NCI-H82 treated with DMSO at 0.1 percent for 48 hours (cell line): Measurements from ENCODE around the gene RPGRIP1L.
A peak's percentile ranks its signal among the peaks of the same experiment; 100 is the strongest.

Experiments used
- DNase-seq: peaks from one replicate; lab custom pipeline; 2025; ENCODE audit not compliant: unreplicated experiment; lab: John Stamatoyannopoulos, UW

The RPGRIP1L gene

DNA sequence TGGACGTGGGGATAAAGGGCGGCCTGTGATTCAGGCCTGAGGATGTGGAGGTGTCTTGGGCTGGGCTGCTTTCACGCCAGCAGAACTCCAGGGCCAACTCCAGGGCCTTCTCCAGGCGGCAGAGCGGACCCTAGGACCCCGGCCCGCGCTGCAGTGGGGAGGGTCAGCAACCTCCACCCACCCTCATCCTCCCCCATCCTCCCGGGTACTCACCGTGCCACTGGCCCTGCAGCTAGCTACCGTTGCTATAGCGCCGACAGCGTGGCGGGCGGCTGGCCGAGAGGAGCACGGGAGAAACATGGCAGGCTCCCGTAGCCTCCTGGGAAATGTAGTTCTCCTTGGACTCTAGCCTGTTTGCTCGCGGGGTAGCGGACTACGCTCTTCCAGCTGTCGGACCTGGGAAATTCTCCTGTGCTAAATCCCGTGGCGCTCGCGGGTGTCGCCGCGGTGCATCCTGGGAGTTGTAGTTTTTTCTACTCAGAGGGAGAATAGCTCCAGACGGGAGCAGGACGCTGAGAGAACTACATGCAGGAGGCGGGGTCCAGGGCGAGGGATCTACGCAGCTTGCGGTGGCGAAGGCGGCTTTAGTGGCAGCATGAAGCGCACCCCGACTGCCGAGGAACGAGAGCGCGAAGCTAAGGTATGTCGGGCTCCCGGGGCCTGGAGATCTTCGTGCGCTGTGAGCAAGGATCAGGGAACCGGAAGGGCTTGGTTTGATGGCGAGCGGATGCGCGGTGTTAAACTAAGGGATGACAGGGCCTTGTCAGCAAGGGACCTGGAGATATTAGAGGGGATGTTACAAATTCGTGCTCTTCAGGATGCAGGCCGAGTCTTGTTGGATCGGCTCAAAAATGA lies at the start of gene RPGRIP1L, which contains the start of gene FTO:
Gene RPGRIP1L (minus strand): TSS at position 270 of the 855 bp plus-strand sequence. CDS start 3,136 bp downstream, outside the sequence.
Gene FTO (plus strand): TSS at position 567 of the 855 bp plus-strand sequence.
- DNase-seq: peak; percentile 97

DNA sequence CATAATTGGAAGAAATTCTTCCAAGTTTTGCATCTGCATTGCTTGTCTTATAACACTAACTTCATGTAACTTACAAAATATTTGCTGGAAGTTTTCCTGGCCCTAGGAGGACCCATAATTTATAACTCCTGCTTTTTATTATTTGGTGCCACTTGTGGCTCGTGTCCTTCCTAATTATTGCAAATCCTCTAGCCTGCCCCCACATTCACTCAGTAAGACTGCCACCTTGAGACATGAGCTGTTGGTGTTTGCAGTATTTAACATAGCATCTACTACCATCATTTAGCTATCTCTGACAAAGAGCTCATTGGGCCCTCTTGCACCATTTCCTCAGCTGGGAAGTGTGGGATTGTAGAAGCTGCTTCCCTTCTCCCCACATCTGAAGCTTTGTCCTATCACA lies 49.8 kb upstream of the RPGRIP1L start:
- no peak for DNase-seq

DNA sequence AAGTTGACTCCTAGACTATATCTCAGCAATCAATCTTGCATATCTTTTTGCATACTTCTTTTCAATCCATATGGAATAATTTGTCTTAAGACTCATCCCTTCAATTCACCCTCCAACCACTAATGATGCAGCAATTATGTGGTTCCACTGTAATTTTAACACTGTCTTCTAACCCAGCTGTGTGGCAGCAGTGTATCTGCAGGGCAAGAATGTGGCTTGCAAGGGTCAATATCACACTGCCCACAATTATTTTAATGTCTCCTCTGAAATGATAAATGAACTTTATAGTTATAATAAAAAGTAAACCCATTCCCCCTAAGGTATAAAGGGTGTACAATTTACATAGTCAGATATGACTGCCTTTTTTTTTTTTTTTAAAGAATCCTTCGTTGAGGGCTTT lies 48.9 kb upstream of the RPGRIP1L start:
- no peak for DNase-seq

DNA sequence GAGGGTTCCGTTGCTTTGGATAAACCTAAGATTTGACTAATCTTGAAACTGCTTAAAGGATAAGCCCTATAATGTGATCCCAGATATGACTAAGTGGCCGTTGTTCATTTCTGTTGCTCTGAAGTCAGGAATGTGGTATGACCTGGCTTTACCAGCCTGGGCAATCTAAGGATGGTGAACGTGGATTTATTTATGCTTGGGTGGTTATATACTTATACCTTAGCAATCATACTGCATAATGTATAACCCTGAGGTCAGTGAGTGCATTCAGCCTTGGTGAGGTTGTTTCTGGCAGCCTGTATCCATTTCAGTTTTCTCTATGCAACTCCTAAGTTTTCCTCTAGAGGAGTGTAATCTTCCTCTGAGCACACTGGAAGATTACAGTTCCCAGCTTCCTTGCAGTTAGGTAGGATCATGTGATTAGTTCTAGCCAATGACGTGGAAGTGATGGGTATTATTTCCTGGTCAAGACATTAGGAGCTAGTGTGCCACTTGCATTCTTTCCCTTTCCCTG lies 42.2 kb upstream of the RPGRIP1L start:
- DNase-seq: peak; percentile 49

DNA sequence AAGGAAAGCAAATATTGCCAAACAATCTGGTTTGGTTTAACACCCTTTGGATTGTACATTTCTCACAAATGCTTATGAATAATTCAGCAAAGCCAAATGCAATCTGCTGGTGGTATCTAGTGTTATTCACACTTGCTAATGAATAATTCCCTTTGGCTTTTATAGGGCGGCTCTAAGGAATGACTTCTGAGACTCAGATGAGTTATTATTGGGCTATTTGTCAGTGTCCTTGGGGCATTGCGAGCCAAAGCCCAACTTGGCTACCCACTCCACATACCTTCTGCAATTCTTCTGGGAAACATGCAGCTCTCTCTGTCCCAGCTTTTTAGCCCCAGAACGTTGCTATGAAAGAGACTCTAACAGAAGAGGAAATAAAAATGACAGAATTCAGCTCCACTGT lies 41.4 kb upstream of the RPGRIP1L start:
- no peak for DNase-seq

DNA sequence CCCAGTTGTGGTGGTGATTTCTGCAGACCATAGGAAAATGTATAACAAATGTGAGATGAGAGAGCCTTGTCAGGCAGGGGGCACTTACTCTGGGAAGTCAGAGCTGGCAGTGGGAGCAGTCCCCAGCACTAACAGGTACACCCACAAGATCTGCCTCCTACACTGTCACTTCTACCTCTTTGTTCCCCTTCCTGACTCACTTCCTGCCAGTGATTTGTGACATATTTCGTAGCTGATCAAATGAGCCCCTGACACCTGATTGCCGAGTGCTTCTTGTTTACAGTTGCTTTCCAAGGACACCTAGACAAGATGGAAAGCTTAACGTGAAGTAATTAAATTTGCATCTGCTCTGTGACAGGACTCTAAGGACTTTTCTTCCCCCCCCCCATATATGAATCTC lies 40.8 kb upstream of the RPGRIP1L start:
- DNase-seq: peak; percentile 10

DNA sequence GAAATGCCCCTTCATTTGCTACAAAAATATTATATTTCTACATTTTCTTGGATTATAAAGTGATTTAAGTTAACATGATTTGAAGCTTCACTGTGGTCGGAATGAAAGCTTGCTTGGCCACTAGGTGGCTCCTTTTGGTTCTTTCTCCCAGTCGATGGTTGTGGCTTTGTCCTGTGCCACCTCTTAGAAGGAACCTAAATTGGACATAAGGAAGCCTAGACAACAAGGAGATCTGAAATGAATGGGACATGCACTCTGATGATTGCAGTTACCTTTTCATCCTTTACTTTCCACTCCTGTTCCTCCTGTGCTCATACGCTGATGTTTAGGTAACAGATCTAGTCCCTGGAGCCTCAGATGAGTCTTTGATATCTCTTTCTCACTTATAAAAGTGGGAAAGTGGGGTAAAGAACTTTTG lies 39.5 kb upstream of the RPGRIP1L start:
- DNase-seq: peak; percentile 10

DNA sequence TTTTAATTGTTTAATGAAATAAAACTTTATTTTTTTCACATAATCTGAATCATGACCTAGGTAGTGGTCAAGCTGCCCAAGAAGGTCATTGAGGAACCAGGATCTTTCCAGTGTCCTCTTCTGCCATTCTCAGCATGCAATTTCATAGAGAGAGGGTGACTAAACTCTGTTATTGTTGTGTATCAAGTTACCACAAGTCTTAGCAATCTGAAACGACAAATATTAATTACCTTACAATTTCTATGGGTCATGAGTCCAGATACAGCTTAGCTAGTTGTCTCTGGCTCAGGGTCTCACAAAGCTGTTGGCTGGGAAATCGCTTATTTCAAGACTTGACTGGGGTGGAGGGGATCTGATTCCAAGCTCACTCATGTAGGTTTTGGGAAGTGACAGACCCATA lies 37.9 kb upstream of the RPGRIP1L start:
- no peak for DNase-seq

DNA sequence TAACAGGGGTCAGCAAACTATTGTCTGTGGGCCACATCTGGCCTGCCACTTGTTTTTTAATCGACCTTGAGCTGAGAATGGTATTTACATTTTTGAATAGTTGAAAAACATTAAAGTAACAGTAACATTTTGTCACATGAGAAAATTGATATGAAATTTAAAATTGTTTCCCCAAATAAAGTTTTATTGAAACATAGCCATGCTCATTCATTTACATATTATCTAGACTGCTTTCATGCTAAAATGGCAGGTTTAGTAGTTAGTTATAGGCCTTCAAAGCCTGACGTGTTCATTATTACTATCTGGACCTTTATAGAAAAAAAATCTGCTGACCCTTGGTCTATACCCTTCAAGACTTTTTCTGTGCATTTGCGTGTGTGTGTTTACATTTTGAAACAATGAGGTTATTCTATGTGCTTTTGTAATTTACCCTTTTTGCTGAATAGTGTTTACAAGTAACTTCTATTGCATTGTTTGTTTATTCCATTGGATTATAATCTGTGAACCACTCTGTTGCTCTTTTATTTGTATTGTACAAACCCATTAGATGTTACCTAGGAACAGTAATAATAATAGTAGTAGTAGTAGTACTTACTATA lies 37.4 kb upstream of the RPGRIP1L start:
- DNase-seq: no peak

DNA sequence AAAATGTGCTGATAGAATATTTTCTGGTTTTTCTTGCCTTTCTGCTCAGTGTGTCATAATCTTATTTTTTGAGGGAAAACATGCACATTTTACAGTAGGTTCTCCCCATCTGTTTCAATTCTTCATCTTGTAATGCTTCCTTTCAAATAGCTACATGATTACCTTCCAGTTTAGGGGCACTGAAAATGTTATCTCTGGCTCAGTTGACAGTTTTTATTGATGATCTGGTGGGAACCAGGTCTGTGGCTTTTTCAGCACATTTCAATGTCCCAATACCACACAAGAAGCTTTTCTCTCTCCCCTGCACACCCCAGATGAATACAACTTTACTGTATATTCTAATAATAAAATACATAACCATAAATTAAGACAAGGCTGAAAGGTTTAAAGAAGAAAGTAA lies 36.8 kb upstream of the RPGRIP1L start:
- DNase-seq: no peak

DNA sequence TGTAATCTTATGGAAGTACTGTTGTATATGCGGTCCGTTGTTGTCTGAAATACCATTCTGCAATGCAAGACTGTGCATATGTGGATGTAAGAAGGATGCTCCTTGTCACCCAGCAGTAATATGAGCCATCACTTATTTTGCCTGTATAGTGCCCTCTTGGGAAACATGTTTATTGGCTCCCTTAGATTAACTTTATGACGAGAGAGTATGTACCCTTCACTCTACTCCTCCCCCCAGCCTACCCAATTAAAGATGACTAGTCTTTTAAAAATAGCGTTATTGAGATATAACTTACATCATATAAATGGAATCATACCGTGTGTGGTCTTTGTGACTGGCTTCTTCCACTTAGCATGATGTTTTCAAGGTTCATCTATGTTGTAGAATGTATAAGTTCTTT lies 33.9 kb upstream of the RPGRIP1L start:
- no peak for DNase-seq

DNA sequence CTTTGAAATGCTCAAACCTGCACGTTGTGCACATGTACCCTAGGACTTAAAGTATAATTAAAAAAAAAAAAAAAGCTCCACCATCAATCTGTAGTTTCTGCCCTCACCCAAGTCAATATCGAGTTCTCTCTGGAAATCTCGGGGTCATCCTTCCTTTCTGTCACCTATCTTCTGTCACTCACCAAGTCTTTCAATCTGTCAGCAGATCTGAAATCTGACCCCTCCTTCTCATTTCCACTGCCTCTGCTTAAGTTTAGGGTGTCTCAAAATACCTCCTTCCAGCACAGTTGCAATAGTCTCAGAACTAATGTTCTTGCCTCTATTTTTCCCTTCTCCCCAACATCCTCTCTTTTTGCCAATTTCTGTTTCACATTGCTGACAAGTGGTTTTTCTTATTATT lies 32.6 kb upstream of the RPGRIP1L start:
- DNase-seq: no peak

DNA sequence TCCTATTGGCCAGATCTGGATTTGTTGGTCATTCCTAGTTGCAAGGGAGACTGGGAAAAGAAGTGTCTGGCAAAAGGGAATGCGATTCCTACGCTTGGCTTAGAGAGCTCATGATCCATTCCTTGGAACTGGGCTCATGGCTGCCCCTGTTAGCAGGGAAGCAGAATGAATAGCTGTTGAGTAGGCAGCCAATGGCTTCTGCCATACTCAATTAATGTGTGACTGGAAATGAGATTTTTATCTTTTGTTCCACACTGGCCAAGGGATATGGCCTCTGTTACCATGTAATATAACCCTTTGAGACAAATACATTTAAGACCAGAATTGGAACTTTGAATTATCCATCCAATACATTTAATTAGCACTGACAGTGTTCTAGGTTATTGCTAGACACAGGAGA lies 31.2 kb upstream of the RPGRIP1L start:
- no peak for DNase-seq

DNA sequence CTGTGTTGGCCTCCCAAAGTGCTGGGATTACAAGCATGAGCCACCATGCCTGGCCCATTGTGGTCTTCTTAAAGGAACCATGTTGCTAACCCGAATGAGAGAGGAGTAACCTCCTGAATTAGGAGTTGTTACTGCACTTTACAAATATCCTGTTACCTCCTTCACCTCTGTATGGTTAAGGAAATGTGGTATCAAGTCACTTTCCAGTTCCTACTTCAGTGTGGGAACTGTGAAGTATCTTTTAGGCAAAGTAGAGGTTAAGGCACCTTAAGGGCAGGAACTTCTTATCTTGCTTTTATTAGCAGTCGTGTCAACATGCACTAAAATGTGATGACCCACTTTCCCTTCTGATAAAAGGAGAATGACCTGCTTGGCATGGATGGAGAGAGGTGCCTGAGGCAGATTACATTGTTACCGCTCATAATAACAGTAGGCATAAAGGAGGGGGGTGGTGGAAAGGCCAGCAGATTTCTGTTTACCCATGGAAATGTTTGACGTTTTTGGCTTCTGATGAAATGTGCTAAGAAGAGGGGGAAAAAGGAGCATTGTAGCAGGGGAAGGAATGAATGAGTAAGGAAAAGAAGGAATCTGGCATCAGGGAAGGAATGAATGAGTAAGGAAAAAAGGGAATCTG lies 28.8 kb upstream of the RPGRIP1L start:
- DNase-seq: no peak

DNA sequence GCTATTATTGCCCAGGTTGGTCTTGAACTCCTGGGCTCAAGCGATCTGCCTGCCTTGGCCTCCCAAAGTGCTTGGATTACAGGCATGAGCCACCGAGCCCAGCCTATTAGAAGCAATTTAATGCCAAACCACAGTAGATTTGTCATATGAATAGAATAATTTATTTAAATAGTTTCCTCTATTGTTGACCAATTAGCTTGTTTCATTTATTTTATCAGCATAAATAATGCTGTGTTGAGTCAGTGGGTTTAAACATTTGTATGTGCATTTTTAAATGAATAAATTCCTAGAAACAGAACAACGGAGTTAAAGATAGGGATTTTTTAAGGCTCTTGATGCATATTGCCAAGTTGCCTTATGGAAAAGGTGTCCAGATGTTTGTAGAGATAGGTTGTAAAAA lies 27.0 kb upstream of the RPGRIP1L start:
- no peak for DNase-seq

DNA sequence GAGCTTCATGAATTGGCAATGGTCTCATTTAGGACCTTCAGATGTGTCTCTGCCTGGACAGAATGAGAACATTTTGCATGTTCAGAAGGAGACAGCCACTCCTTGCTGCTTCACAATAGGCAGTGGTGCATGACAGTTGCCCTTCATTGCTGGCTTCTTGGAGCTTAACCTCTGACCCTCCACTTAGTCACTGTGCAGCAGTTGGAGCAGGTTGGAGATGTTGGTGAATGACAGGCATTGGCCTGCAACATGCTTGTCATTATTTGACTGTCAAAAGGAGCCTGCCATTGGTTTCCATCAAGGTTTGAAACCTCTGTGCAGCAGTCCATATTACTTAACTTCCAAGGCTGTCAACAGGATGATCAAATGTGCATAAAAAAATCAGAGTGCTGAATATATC lies 23.0 kb upstream of the RPGRIP1L start:
- no peak for DNase-seq

DNA sequence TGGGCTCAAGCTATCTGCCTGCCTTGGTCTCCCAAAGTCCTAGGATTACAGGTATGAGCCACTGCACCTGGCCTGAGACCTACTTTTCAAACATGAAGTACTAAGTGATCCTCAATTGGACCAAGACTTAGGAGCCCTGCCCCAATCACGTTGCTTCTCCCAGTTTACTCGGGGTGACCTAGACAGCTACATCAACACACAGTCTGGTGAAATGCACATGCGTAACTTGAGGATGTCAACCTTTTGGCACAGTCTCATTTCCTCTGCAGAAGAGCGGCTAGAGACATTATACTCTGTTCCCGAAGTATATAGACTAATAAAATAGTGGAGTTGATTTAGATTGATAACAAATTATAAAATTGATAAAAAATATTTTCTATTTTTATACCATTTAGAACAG lies 17.4 kb upstream of the RPGRIP1L start:
- no peak for DNase-seq

DNA sequence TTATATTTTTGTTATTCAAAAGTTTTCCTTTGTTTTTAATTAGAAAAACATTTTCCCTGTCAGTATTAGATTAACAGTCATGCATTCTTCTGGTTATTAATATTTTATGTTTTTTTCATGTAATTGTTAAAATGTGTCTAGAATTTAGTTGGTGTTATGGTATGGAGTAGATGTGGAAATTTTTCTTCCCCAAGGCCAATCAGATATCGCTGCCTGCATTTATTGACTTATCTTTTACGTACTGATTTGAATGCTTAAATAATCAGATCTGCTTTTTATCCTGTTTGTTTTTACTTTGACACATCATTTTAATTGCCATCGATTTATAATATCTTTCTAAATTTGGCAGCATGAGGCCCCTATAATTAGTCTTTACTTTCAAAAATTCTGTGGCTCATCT lies 13.9 kb upstream of the RPGRIP1L start:
- DNase-seq: no peak

DNA sequence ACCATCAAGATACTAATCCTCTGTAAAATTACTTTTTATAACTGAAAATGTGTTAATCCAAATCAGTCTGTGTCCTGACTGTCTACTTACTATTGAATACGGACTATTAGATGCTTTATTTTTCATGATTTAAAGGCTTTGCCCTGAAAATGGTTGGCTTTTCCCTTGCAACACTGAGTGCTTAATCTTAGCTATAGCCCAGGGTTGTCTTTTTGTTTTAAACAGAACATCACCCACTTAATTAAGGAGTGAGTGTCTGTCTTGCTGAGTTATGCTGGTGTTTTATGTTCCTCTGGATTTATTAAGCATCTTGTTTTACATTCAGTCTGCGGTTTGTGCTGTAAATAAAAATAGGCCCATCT lies 11.3 kb upstream of the RPGRIP1L start:
- DNase-seq: no peak

DNA sequence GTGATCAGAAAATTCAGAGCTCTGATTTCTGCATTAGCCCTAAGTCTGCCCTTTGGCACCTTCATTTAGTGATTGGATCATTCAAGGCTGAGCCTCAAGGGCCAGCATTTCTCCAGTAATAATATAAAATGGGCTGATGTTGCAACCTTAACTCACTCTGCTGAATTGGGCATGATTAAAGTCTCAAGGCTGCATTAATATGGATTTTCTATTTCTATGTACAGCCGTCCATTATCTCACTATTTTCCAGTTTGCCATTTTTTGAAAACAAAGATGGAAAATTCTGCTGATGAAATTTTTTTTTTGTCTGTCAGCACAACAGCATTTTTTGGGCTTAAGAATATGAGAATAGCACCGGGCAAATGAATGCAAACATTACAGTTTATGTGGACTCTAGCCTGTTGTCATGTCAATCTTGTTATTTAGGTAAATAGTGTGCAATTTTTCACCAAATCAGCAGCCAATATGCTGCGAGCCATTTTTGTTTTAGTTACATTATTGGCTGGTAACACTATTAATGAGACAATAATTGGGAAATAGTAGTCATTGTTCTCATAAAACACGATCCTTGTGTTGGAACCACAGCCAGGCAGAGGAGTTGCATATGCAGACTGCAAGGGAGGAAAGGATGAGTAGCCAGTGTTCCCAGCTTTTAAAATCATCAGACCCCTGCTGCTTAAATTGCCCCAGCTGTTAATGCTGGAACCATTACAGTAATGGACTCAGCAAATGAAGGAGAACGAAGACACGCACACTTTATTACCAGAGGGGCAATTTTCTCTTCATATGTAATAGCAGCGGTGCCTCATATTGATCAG lies 10.8 kb upstream of the RPGRIP1L start:
- peak; percentile 34 for DNase-seq
